Activated CD4-positive, alpha-beta T cell treated with anti-CD3 and anti-CD28 coated beads, Interleukin-2, amount 50 U/mL, for 4 hours (primary cell): ENCODE measurements around the gene LRRC59.
"Not testable (repeated sequence)": the region's sequence is repeated elsewhere in the genome, so short reads cannot be mapped to it uniquely, and the experiment has no call there.

Experiments used
- DNase-seq, 2 experiments: peaks; one replicate each; pipeline ENCODE4 v3.0.0-alpha.2; 2020

LRRC59 gene

GRCh38 chr17:50397111-50397918 is at the start of gene LRRC59:
Gene LRRC59 (minus strand): TSS chr17:50397523. CDS start chr17:50397317, 206 bp downstream.
- peak; percentile 89 to 90 for DNase-seq

DNA sequence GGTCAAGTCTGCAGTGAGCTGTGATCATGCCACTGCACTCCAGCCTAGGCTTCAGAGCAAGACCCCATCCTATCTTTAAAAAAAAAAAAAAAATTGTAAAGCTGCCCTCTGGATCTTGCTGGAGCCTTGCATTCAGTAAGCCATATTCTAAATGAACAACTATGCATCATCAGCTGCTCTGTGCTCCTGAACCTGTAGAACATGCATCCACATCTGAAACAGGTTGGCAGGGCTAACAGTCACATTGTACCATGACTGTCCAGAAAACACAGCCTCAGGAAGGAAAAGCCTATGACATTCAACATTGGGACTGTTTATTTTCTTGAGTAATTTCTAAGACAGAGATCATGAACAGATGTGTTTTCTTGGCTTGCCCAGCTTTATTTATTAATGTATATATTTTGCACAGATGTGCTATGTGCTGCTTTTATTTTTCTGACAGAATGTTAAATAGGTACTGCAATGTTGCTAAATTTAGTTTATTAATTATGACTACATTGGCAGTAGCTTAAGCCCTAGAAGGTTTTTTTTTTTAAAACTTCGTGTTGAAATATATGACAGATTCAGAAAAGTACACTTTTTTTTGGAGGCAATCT is 48.5 kb upstream of the LRRC59 start:
- no peak for DNase-seq

DNA sequence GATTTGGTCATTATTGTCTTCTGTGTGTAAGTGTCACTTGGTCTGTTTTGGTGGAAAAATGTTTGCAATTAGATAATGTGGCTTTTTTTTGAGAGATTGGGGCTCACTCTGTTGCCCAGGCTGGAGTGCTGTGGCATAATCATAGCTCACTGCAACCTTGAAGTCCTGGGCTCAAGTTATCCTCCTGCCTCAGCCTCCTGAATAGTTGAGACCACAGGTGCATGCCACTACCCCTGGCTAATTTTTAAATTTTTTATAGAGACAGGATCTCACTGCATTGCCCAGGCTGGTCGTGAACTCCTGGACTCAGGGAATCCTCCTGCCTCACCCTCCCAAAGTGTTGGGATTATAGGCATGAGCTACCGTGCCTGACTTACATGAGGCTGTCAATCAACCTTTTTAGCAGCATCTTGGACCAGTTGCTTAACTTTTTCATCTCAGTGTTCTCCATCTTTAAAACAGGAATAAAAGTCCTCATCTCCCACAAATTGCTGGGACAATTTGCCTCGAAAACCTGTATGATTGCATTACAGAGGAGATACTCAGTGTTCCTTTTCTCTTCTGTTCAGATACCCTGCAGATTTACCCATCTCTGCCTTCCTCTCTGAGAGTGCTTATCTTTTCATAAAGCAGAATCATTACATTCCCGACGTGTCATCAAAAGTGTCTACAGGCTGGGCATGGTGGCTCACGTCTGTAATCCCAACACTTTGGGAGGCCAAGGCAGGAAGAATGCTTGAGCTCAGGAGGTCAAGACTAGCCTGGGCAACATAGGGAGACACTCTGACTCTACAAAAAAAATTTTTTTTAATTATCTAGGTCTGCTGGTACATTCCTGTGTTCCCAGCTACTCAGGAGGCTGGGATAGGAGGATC is 47.8 kb upstream of the LRRC59 start:
- no peak for DNase-seq

- DNase-seq: no peak
These were observed 46.2 kb upstream of the LRRC59 start for GRCh38 chr17:50443505-50443974.

GRCh38 chr17:50440838-50441829 is 43.8 kb upstream of the LRRC59 start:
- no peak for DNase-seq

DNA sequence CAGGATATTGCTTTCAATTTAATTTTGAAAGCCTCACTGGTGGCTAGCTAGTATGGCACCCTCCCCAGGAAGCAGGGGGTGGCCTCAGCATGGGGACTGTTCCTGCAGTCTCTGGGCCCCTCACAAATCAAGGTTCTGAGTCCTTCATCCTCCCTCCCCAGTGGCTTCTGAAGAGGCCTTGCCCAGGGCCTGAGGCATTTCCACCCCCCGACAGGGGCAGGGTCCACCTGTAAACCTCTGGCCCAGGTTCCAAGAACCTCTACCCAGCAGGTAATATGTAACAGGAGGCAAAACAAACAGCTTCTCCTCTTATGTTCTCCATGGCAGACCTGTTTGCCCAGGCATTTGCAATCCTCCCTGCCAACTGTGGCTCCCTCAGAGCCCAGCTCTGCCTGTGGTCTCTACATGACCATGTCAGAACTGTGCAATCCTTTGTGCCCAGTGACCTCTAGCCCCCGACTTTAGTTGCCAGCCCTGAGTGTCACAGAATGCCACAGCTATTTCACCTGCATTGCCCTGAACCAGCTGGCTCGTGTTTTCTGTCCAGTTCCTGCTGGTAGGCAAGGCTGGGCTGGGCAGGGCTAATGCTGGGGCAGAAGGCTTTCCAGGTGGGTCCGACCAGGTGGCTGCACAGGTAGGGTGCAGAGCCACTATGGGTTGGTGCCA is 43.0 kb upstream of the LRRC59 start:
- DNase-seq: no peak

- DNase-seq: no peak
These were observed 41.7 kb upstream of the LRRC59 start for GRCh38 chr17:50439008-50439407.

DNA sequence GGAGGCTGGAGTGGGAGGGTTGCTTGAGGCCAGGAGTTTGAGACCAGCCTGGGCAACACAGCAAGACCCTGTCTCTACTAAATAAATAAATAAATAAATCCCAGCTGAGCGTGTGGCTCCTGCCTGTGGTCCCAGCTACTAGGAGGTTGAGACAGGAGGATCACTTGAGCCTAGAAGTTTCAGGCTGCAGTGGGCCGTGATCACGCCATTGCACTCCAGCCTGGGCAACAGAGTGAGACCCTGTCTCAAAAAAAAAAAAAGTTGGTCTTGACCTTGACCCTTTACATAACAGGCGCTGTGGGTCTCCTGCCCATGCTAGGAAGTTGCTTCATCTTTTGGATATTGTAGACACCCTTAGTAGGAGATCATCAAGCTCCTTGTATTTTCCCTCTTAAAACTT is 40.1 kb upstream of the LRRC59 start:
- DNase-seq: no peak

- no peak for DNase-seq
These were observed 34.9 kb upstream of the LRRC59 start for GRCh38 chr17:50432125-50432762.

- no peak for DNase-seq
These were observed 33.7 kb upstream of the LRRC59 start for GRCh38 chr17:50430821-50431618.

DNA sequence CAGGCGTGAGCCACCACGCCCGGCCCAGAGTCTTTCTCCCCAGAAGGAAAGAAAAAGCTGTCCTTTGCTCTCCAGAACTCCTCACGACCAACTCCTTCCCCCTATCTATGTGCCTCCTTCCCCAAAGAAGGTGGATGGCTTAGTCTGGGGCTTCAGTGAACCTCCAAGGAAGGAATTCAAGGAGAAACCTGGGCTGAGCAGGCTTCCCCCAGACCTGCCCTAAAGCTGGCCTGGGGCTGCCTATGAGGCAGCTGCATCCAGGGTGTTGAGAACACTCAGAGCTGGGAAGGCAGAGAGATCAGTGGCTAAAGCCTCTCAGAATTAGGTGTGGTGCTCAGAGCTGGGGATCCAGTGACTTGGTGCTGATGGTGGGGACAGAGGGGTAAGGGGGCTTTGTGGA is 32.5 kb upstream of the LRRC59 start:
- DNase-seq: no peak

DNA sequence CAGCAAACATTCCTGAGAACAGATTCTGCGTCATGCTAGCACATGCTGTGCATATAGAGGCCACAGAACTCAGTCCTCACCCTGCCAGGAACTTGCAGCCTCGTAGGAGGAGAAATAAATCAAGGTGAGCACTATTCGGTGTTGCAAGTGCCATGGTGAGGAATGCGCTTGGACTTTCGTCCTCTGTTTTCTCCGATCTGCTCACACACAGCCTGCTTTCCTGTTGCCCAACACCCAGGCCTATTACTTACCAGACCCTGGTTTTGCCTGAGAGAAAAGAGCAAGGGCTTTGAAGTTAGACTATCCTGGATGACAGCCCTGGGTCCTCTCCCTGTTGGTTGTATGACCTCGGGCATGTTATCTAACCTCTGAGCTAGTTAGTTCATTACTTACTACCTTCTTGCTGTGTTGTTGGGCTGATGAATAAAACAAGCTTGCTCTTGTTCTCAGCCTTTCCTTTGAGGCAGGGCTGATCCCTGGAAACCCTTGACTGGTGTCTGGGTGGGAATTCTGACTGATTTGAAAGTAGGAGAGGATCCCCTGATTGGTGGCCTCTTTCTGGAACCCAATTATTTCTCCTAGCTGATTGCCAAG is 31.6 kb upstream of the LRRC59 start:
- DNase-seq: no peak

DNA sequence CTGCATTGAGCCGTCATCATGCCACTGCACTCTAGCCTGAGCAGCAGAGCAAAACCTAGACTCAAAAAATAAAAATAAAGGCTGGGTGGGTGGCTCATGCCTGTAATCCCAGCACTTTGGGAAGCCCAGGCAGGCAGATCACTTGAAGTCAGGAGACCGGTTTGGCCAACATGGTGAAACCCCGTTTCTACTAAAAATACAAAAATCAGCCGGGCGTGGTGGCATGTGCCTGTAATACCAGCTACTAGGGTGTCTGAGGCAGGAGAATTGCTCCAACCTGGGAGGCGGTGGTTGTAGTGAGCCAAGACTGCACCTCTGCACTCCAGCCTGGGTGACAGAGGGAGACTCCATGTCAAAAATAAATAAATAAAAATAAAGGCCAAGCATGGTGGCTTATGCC is 30.8 kb upstream of the LRRC59 start:
- DNase-seq: not testable (repeated sequence)

- no peak for DNase-seq
These were observed 29.8 kb upstream of the LRRC59 start for GRCh38 chr17:50426814-50427787.

- no peak for DNase-seq
These were observed 29.1 kb upstream of the LRRC59 start for GRCh38 chr17:50426472-50426782.

GRCh38 chr17:50425682-50426471 is 28.6 kb upstream of the LRRC59 start, which contains the start of gene ACSF2:
Gene ACSF2 (plus strand): TSS chr17:50426218. CDS start chr17:50426262, 44 bp downstream.
- DNase-seq: peak; percentile 50 to 56

DNA sequence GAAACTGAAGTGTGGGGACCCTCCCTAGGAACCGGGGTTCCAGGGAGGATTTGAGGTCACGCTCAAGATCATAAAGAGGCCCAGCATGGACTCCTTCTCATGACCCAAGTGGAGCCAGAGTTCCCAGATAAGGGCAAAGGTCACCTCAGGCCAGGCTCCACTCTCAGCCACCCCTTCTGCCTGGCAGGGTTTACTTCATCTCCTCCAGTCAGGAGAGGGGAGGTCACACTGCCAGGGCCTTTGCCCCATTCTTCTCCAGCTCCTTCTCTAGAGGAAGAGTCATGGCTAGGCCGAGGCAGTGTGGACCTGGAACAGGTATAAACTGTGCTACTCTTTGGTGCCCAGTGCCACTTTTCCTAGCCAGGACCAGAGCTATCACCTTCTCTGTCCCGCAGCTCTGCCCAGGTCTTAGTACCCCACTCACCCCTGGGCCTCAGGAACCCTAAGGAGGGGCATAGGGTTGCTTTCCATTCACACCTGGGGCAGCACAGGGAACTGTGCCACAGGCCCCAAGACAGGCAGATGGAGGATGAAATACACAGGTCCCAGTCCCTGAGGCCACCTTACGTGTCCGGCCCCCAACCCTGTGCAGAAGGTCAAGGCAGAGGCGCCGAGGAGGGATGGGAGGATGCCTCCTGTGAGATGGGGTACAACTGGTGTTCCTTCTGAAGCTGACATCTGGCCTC is 27.8 kb upstream of the LRRC59 start:
- DNase-seq: no peak
